Neural cell (in vitro differentiated cells): ENCODE data around the gene DNAJC3. TPM values are rescaled to one million over a fixed set of nuclear protein-coding genes. Genes with fewer than 3 reads are reported as not detected.

Experiments
- H2AFZ ChIP-seq: fragments of 200-600, 300-800 bp; sonication (generic), shearing (Covaris generic); 2 replicates; pipeline ENCODE4 v1.6.0; 2014; ENCODE audit warnings: low read depth, mild to moderate bottlenecking, antibody characterized with exemption, low read length, moderate library complexity
- H3F3A ChIP-seq: fragments of 200-600 bp; shearing (Covaris generic); 2 replicates; pipeline ENCODE4 v1.6.1; 2016; ENCODE audit warnings: mild to moderate bottlenecking, moderate library complexity, mixed read lengths, antibody characterized with exemption, low read length; ENCODE audit not compliant: insufficient read depth, poor library complexity, severe bottlenecking
- H3K27ac ChIP-seq: fragments of 200-600, 300-800 bp; sonication (generic), shearing (Covaris generic); 2 replicates; pipeline ENCODE4 v1.5.1; 2014; ENCODE audit warnings: mild to moderate bottlenecking, low read length, moderate library complexity
- H3K27me3 ChIP-seq: fragments of 300-800, 200-600 bp; sonication (generic), shearing (Covaris generic); 2 replicates; pipeline ENCODE4 v1.6.0; 2014; ENCODE audit warnings: mild to moderate bottlenecking, low read depth, low read length, moderate library complexity; ENCODE audit not compliant: insufficient read depth
- H3K36me3 ChIP-seq: fragments of 300-800, 200-600 bp; sonication (generic), shearing (Covaris generic); 2 replicates; pipeline ENCODE4 v1.5.1; 2014; ENCODE audit warnings: mild to moderate bottlenecking, antibody characterized with exemption, low read length, moderate library complexity; ENCODE audit not compliant: insufficient read depth
- H3K4me2 ChIP-seq: fragments of 300-800, 200-600 bp; sonication (generic), shearing (Covaris generic); 2 replicates; pipeline ENCODE4 v1.6.0; 2014; ENCODE audit warnings: mild to moderate bottlenecking, low read length
- H3K4me3 ChIP-seq: fragments of 300-800, 200-600 bp; sonication (generic), shearing (Covaris generic); 2 replicates; pipeline ENCODE4 v1.5.1; 2014; ENCODE audit warnings: mild to moderate bottlenecking, low read length, moderate library complexity
- H3K79me2 ChIP-seq: fragments of 200-600 bp; shearing (Covaris generic); replicated peaks from 2 replicates; pipeline ENCODE4 v1.6.0; 2014; ENCODE audit warnings: mild to moderate bottlenecking, low read length, moderate library complexity; ENCODE audit not compliant: insufficient read depth
- H3K9ac ChIP-seq: fragments of 300-800, 200-600 bp; sonication (generic), shearing (Covaris generic); 2 replicates; pipeline ENCODE4 v1.6.1; 2016; ENCODE audit warnings: mild to moderate bottlenecking, low read length, mixed read lengths
- H3K9me2 ChIP-seq: fragments of 200-600 bp; shearing (Covaris generic); 2 replicates; pipeline ENCODE4 v1.6.1; 2016; ENCODE audit warnings: mild to moderate bottlenecking, low read length, mixed read lengths; ENCODE audit not compliant: insufficient read depth
- H3K9me3 ChIP-seq: fragments of 200-600, 300-800 bp; sonication (generic), shearing (Covaris generic); 2 replicates; pipeline ENCODE4 v1.6.1; 2016; ENCODE audit warnings: mild to moderate bottlenecking, mixed run types, low read length, moderate library complexity, mixed read lengths
- H4K20me1 ChIP-seq: fragments of 200-600 bp; shearing (Covaris generic); 2 replicates; pipeline ENCODE4 v1.6.1; 2016; ENCODE audit warnings: mild to moderate bottlenecking, mixed run types; ENCODE audit not compliant: insufficient read depth
- EP300 ChIP-seq: fragments of 450-650 bp; conservative IDR thresholded peaks from 2 replicates; pipeline ENCODE4 v1.6.1; 2014; ENCODE audit warnings: antibody characterized with exemption, mild to moderate bottlenecking, moderate library complexity; ENCODE audit not compliant: poor library complexity, severe bottlenecking
- EZH2 ChIP-seq: fragments of 200-600, 300-800 bp; shearing (Covaris generic), sonication (generic); IDR thresholded peaks from 2 replicates; pipeline ENCODE4 v1.6.1; 2014; ENCODE audit warnings: antibody characterized with exemption, low read length, borderline replicate concordance, mild to moderate bottlenecking; ENCODE audit not compliant: insufficient read depth, poor library complexity, severe bottlenecking
- MXI1 ChIP-seq: fragments of 450-650 bp; conservative IDR thresholded peaks from 2 replicates; pipeline ENCODE4 v1.6.1; 2014; ENCODE audit warnings: antibody characterized with exemption, mild to moderate bottlenecking; ENCODE audit not compliant: poor library complexity, severe bottlenecking
- POLR2AphosphoS5 ChIP-seq: IDR thresholded peaks from 2 replicates; pipeline ENCODE4 v1.6.1; 2012
- RAD21 ChIP-seq: fragments of 450-650 bp; conservative IDR thresholded peaks from 2 replicates; pipeline ENCODE4 v1.6.1; 2014; ENCODE audit warnings: antibody characterized with exemption, mild to moderate bottlenecking, moderate library complexity
- SMC3 ChIP-seq: fragments of 450-650 bp; conservative IDR thresholded peaks from 2 replicates; pipeline ENCODE4 v1.6.1; 2014; ENCODE audit warnings: antibody characterized with exemption, mild to moderate bottlenecking, moderate library complexity; ENCODE audit not compliant: poor library complexity
- TAF1 ChIP-seq: IDR thresholded peaks from 2 replicates; pipeline ENCODE4 v1.6.1; 2012; ENCODE audit warnings: low read depth
- polyA plus RNA-seq: library from polyadenylated mRNA; depleted of rRNA; stranded (reverse); fragments of >200 nt; gene quantifications from 2 replicates; pipeline ENCODE4 v1.2.3, GENCODE V29; 2014
- TF ChIP-seq, protein P1 (sequence below): fragments of 450-650 bp; IDR thresholded peaks from 2 replicates; pipeline ENCODE4 v1.5.1; 2014; ENCODE audit warnings: antibody characterized with exemption, mild to moderate bottlenecking, moderate library complexity; ENCODE audit not compliant: poor library complexity, severe bottlenecking
- TF ChIP-seq, protein P2 (sequence below): IDR thresholded peaks from 2 replicates; pipeline ENCODE4 v1.6.1; 2012; ENCODE audit warnings: borderline replicate concordance

Gene DNAJC3
- polyA plus RNA-seq, 1 donor from 2014 or later: 8.2 TPM

DNA sequence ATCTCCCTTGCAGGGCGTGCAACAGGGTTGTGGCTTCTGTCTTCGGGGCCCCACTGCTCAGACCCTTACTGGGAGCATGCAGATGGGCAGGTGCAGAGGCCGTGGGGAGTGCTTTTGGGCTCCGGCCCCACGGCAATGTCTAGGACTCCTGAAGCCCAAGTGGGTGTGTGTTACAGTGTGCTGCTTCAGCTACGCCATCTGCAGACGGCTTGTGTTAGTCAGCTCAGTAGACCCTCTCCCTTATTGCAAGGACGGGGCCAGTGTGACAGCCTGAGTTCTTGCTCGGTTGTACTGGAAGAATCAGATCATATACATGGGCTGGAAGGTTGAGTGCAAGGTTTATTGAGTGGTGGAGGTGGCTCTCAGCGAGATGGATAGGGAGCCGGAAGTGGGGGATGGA, 39.3 kb downstream of the DNAJC3 start:
- no peaks in the 10 kb centered on the region for H3K9me3 ChIP-seq

DNA sequence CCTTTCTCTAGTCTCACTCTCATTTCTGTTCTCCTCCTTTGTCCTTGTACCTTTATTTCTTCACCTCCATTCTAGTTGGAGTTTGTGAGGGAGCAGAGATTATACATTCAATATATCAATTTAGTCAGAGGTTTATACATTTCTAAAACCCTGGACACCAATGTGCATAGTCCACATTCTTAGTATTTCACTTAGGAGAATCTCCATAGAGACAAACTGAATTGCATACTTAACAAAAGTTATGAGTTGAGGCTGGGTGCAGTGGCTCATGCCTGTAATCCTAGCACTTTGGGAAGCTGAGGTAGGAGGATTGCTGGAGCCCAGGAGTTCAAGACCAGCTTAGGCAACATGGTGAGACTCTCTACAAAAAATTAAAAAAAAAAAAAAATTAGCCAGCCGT, 45.3 kb downstream of the DNAJC3 start:
- no peaks in the 10 kb centered on the region for H3K36me3 ChIP-seq
- H2AFZ ChIP-seq: no peak overlapping the region
- no peaks in the 10 kb centered on the region for H3F3A ChIP-seq
- H4K20me1 ChIP-seq: no peaks in the 10 kb centered on the region
- no peak overlapping the region for H3K9ac ChIP-seq
- no peak overlapping the region for H3K27ac ChIP-seq
- H3K9me2 ChIP-seq: no peaks in the 10 kb centered on the region
- no peaks in the 10 kb centered on the region for H3K9me3 ChIP-seq
- TF ChIP-seq EP300: no peak
- TF ChIP-seq POLR2AphosphoS5: no peak
- no peak for TF ChIP-seq TAF1
- TF ChIP-seq, protein P1, sequence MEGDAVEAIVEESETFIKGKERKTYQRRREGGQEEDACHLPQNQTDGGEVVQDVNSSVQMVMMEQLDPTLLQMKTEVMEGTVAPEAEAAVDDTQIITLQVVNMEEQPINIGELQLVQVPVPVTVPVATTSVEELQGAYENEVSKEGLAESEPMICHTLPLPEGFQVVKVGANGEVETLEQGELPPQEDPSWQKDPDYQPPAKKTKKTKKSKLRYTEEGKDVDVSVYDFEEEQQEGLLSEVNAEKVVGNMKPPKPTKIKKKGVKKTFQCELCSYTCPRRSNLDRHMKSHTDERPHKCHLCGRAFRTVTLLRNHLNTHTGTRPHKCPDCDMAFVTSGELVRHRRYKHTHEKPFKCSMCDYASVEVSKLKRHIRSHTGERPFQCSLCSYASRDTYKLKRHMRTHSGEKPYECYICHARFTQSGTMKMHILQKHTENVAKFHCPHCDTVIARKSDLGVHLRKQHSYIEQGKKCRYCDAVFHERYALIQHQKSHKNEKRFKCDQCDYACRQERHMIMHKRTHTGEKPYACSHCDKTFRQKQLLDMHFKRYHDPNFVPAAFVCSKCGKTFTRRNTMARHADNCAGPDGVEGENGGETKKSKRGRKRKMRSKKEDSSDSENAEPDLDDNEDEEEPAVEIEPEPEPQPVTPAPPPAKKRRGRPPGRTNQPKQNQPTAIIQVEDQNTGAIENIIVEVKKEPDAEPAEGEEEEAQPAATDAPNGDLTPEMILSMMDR: no peak
- no peak for TF ChIP-seq SMC3
- no peak for TF ChIP-seq EZH2
- no peak for TF ChIP-seq MXI1
- TF ChIP-seq, protein P2, sequence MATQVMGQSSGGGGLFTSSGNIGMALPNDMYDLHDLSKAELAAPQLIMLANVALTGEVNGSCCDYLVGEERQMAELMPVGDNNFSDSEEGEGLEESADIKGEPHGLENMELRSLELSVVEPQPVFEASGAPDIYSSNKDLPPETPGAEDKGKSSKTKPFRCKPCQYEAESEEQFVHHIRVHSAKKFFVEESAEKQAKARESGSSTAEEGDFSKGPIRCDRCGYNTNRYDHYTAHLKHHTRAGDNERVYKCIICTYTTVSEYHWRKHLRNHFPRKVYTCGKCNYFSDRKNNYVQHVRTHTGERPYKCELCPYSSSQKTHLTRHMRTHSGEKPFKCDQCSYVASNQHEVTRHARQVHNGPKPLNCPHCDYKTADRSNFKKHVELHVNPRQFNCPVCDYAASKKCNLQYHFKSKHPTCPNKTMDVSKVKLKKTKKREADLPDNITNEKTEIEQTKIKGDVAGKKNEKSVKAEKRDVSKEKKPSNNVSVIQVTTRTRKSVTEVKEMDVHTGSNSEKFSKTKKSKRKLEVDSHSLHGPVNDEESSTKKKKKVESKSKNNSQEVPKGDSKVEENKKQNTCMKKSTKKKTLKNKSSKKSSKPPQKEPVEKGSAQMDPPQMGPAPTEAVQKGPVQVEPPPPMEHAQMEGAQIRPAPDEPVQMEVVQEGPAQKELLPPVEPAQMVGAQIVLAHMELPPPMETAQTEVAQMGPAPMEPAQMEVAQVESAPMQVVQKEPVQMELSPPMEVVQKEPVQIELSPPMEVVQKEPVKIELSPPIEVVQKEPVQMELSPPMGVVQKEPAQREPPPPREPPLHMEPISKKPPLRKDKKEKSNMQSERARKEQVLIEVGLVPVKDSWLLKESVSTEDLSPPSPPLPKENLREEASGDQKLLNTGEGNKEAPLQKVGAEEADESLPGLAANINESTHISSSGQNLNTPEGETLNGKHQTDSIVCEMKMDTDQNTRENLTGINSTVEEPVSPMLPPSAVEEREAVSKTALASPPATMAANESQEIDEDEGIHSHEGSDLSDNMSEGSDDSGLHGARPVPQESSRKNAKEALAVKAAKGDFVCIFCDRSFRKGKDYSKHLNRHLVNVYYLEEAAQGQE: no peak
- no peak for TF ChIP-seq RAD21
- no peak overlapping the region for H3K4me2 ChIP-seq
- no peaks in the 10 kb centered on the region for H3K27me3 ChIP-seq
- H3K4me3 ChIP-seq: no peak overlapping the region
- no peaks in the 10 kb centered on the region for H3K79me2 ChIP-seq

More for the DNA sequence above, 39.3 kb downstream of the DNAJC3 start:
- H3K9me2 ChIP-seq: no peaks in the 10 kb centered on the region
- TF ChIP-seq POLR2AphosphoS5: no peak
- no peak for TF ChIP-seq MXI1
- TF ChIP-seq, protein P1: no peak
- no peak for TF ChIP-seq EP300
- no peak for TF ChIP-seq SMC3
- TF ChIP-seq EZH2: no peak
- no peak for TF ChIP-seq TAF1
- TF ChIP-seq, protein P2: no peak
- TF ChIP-seq RAD21: no peak
- no peak overlapping the region for H3K4me2 ChIP-seq
- no peaks in the 10 kb centered on the region for H3K27me3 ChIP-seq
- H3K4me3 ChIP-seq: no peak overlapping the region
- no peak overlapping the region for H3K27ac ChIP-seq
- H4K20me1 ChIP-seq: no peaks in the 10 kb centered on the region
- no peaks in the 10 kb centered on the region for H3K36me3 ChIP-seq
- no peaks in the 10 kb centered on the region for H3F3A ChIP-seq
- H3K79me2 ChIP-seq: no peaks in the 10 kb centered on the region
- H2AFZ ChIP-seq: no peak overlapping the region
- H3K9ac ChIP-seq: no peak overlapping the region
